K562 (cell line): ENCODE results near the gene CDC45. TPM values are rescaled to one million over a fixed set of nuclear protein-coding genes. Genes with fewer than 3 reads are reported as not detected.

ENCODE experiments used
- CHD7 ChIP-seq: fragments of 200-600 bp; sonication (generic); IDR thresholded peaks from one replicate; pipeline ENCODE4 v1.6.1; 2012; ENCODE audit warnings: mild to moderate bottlenecking, low read depth, low read length, inconsistent platforms
- FIP1L1 ChIP-seq: fragments of 200-400 bp; formaldehyde crosslinking; IDR thresholded peaks from 2 replicates; pipeline ENCODE4 v1.6.1; 2018; ENCODE audit warnings: mild to moderate bottlenecking, low read depth, low read length; ENCODE audit not compliant: poor library complexity, severe bottlenecking
- JUN ChIP-seq, 2 experiments: sonication (generic) in 1 of 2; formaldehyde crosslinking in 1 of 2; IDR thresholded peaks; 2 replicates each; pipeline versions ENCODE4 v1.6.1 to v1.8.0; 2012 to 2022; ENCODE audit warnings: borderline replicate concordance in 2 of 2, mild to moderate bottlenecking in 2 of 2, improper control_type of control experiment in 1 of 2, low read depth in 1 of 2, low read length in 1 of 2, missing genetic modification reagents in 1 of 2
- NR4A1 ChIP-seq, 2 experiments: fragments of 250-450 bp in 1 of 2; fragments of 450-650 bp in 1 of 2; sonication (Bioruptor Pico) in 1 of 2; IDR thresholded peaks; 2 replicates each; pipeline versions ENCODE4 v1.4.0 to v1.6.1; 2016 to 2020; ENCODE audit warnings: mild to moderate bottlenecking in 2 of 2, missing compliant biosample characterization in 1 of 2, missing genetic modification characterization in 1 of 2, moderate library complexity in 1 of 2
- POLR2AphosphoS2 ChIP-seq: IDR thresholded peaks from 2 replicates; pipeline ENCODE4 v1.6.1; 2012; ENCODE audit warnings: low read length, improper control_type of control experiment
- POLR2AphosphoS5 ChIP-seq: IDR thresholded peaks from 2 replicates; pipeline ENCODE4 v1.6.1; 2011; ENCODE audit warnings: mild to moderate bottlenecking, low read depth, low read length, moderate library complexity; ENCODE audit not compliant: control insufficient read depth, insufficient read depth
- U2AF1 ChIP-seq: fragments of 200-400 bp; formaldehyde crosslinking; optimal IDR thresholded peaks from 2 replicates; pipeline ENCODE3; 2017; ENCODE audit warnings: mild to moderate bottlenecking, low read depth, low read length, moderate library complexity
- ZNF785 ChIP-seq: fragments of 250-450 bp; sonication (Bioruptor Pico); IDR thresholded peaks from 2 replicates; pipeline ENCODE4 v1.4.0; 2020; ENCODE audit warnings: mild to moderate bottlenecking
- polyA plus RNA-seq, 8 experiments: library from polyadenylated mRNA; depleted of rRNA in 4 of 8; stranded (reverse) in 5 of 8; unstranded in 3 of 8; fragments of >200 nt; fragmentation: Nextera tagmentation in 2 of 8; fragmentation: Illumina TruSeq in 1 of 8; extraction: Ambion mirVana in 2 of 8; extraction: Trizol in 1 of 8; gene quantifications; 2 replicates each; pipeline versions ENCODE4 v1.2.1 to v1.2.3, GENCODE V29; 2011 to 2014; ENCODE audit warnings: inconsistent platforms in 1 of 8, missing spikeins in 1 of 8
- total RNA-seq, 7 experiments: library from RNA; depleted of rRNA in 6 of 7; stranded (reverse); fragments of >200 nt in 6 of 7; fragmentation: Illumina TruSeq in 2 of 7; extraction: Trizol in 2 of 7; gene quantifications; 2 replicates each; pipeline versions ENCODE4 v1.2.1 to v1.2.3, GENCODE V29; 2011 to 2021; ENCODE audit warnings: low replicate concordance in 1 of 7
- TF ChIP-seq, protein P1 (sequence below): sonication (generic); formaldehyde crosslinking; IDR thresholded peaks from 2 replicates; pipeline ENCODE4 v1.8.0; 2022; ENCODE audit warnings: mild to moderate bottlenecking, missing genetic modification reagents

Gene CDC45
- total and polyA plus RNA-seq, 9 of the 15 experiments (the other 6 are each of a cell fraction or from before 2014, with no cell fraction given): 251 to 580 (median 410) TPM

GRCh38 chr22:19524170-19525115 lies 44.7 kb downstream of the CDC45 start, which contains the start of gene CLDN5 (continued):
- TF ChIP-seq CHD7 (no peak), U2AF1 (no peak), NR4A1 (CRISPR knock-in tag; IDR thresholded peaks at IDR 0.05) (no peak), NR4A1 (tag; IDR thresholded peaks at IDR 0.05) (no peak), FIP1L1 (peak; percentile 22), POLR2AphosphoS2 (no peak), ZNF785 (no peak), POLR2AphosphoS5 (no peak; the same call in 1 of the 2 replicates), JUN (IDR thresholded peaks at IDR 0.05; ENCODE audit: borderline replicate concordance, low read depth, low read length) (no peak), JUN (CRISPR knock-in tag; IDR thresholded peaks at IDR 0.05; ENCODE audit: borderline replicate concordance) (no peak)
- TF ChIP-seq, protein P1, sequence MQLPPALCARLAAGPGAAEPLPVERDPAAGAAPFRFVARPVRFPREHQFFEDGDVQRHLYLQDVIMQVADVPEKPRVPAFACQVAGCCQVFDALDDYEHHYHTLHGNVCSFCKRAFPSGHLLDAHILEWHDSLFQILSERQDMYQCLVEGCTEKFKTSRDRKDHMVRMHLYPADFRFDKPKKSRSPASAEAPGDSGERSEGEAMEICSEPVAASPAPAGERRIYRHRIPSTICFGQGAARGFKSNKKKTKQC: peak; percentile 59; the same call in 1 of the 2 replicates
